HG03442 (cell line): ENCODE measurements around the gene ACTG2.

Experiments used
- ATAC-seq: cut with Tn5 transposase; IDR thresholded peaks from one replicate; pipeline ENCODE4 v1.9.1; 2021; ENCODE audit warnings: mild to moderate bottlenecking, moderate library complexity; ENCODE audit not compliant: unreplicated experiment

Gene ACTG2

DNA sequence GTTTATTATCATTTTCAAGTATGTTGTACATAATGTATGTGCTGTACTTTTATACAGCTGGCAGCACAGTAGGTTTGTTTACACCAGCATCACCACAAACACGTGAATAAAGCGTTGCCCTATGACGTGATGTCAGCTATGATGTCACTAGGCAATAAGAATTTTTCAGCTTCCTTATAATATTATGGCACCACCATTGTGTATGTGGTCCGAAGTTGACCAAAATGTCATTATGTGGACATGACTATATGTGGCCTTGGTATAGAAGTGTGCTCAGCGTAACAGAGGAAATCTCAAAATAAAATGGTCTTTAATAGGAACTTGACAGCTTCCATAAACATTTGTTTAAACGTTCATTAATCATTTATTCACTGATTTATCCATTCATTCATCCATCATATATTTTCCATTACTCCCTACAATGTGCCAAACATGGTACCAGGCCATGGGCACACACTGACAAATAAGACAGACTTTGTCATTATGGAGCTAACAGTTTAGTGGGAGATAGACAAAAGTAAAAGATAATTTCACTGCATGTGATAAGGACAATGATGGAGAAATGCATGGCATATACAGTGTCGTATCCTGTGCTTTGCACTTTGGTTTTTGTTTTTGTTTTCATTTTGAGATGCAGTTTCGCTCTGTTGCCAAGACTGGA, 18.9 kb downstream of the ACTG2 start:
- ATAC-seq = no peak

DNA sequence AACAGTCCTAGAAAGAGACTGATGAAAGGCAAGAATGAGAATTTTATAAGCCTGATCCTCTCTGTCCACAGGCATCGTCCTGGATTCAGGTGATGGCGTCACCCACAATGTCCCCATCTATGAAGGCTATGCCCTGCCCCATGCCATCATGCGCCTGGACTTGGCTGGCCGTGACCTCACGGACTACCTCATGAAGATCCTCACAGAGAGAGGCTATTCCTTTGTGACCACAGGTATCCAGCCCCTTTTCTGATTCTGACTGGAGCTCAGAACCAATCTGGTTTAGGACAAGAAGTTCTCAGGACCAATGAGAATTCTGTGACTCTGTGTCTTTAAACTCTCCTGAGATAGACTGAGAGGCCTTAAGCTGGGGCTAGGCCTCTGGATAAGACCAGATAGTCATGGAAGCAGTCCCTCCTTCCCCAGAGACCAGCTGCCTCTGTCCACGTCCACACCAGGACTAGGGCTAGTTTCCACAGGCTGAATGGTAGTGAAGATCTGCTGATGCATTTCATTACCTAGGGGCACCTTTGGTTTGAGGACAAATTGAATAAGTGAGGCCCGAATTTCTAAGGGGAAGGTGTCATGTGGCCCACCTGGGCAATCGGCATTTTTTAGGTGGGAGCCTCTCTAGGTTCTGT, 20.7 kb downstream of the ACTG2 start:
- no peak for ATAC-seq

DNA sequence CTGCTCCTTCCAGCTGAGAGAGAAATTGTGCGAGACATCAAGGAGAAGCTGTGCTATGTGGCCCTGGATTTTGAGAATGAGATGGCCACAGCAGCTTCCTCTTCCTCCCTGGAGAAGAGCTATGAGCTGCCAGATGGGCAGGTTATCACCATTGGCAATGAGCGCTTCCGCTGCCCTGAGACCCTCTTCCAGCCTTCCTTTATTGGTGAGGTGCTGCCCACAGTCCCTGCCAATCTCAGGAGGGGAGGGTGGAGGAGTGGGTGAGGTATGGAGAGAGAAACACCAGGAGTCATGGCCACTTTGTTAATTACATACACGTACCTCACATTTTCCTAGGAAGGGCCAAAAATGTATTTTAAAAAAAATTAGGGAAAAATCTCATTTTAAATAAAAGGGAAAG, 21.9 kb downstream of the ACTG2 start:
- no peak for ATAC-seq

DNA sequence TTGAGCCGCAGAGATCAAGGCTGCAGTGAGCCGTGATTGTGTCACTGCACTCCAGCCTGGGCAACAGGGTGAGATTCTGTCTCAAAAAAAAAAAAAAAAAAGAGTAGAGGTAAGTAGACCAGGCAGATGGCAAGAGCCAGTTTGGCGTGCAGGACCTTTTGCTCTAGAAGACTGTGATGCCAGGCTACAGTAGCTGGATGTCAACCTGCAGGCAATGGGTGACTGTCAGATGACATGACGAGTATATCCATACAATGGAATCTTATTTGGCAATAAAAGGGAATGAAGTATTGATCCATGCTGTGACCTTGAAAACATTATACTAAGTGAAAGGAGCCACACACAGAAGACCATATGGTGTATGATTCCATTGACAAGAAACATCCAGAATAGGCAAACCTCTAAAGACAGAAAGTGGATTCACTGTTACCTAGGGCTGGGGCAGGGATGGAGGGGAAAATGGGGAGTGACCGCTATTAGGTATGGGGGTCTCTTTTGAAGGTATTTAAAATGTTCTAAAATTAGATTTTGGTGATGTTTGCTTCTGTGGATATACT, 22.7 kb downstream of the ACTG2 start:
- ATAC-seq = no peak

DNA sequence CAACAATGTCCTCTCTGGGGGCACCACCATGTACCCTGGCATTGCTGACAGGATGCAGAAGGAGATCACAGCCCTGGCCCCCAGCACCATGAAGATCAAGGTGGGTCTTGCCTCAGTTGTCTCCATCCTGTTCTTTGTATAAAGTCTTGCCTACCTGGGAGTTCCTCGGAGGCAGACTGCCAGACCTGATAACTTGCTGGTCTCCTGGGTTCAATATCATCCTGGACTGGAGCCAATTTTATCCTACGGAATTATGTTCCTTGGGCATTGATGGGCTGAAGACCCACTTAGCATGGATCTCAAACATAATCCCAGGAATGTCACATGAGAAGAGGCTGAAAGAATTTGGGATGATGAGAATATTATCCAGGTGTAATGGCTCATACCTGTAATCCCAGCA, 23.9 kb downstream of the ACTG2 start:
- no peak for ATAC-seq

DNA sequence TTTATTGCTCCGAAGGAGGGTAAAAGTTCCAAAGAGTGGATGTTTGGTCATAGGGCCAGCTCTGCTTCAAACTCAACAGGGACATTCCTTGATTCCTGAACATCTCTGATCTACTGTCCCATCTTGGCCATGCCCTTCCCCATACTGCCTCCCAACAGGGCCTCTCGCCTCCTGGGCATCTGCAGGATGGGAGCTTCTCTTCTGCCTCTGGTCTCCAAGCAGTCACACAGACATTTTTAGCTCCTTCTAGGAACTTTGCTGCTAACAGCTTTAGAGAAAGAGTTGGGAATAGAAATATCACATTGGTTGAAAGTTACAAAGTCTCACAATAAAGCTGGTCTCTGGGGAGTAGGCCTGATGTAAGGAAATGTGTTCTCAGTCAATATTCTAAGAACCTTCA, 24.5 kb downstream of the ACTG2 start:
- no peak for ATAC-seq

DNA sequence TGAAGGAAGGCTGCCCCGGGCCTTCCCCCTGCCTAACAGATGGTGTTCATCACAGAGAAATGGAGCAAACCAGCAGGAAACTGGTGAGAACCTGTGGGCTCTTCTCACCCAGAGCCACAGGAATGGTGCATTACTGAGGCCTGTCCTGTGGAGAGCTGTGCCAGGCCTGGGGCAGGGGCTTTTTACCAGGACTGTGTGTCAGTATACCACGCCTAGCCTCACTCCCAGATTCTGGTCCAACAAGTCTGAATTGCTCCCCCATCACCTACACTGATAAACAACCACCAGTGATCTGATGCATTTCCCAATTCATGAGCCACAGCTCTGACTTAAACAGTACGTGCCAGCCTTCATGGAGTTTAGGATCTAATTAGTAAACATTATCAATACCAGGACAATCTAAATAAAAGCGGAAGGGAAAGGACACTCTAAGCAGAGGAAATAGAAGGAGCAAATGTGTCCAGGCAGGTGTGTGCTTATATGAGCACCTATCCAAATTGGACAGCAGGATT, 24.9 kb downstream of the ACTG2 start:
- ATAC-seq = no peak

DNA sequence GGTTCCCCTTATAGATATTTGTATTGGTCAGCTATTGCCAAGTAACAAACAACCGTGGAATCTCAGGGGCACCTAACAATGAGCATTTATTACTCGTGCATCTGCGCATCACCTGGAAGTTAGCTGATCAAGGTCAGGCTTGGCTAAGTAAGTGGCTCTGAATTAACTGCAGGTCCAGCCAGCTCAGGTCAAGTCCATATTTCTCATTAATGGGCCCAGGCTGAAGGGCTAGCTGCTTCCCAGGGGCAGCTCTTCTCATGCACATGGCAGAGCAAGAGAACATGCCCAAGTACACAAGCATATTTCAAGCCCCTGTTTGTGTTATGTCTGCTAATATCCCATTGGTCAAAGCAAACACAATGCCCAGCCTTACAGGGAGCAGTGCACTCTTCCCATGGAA, 26.0 kb downstream of the ACTG2 start:
- no peak for ATAC-seq

DNA sequence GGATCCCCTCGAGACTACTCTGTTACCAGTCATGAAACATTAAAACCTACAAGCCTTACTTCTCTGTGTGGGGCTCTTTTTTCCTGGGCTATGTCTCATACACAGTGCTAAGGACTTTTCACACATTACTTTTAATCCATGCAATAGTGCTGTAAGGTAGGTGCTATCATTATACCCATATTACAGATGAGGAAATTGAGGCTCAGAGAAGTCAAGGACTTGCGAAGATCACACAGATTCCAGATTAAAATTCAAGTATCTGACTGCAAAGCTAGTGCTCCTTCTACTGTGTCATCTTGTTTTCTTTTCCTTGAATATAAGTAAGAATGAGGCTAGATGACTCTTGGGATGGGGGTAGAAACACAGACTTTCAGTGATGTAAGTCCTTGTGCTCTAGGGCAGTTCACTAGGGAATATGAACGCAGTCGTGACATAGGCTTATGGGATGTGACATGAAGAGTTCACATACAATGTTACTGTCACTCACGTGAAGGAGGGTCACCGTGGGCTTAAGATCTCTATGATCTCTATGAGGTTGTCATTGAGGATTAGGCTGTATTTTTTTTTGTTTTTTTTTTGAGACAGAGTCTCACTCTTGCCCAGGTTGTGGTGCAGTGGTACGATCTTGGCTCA, 26.9 kb downstream of the ACTG2 start:
- ATAC-seq = no peak

DNA sequence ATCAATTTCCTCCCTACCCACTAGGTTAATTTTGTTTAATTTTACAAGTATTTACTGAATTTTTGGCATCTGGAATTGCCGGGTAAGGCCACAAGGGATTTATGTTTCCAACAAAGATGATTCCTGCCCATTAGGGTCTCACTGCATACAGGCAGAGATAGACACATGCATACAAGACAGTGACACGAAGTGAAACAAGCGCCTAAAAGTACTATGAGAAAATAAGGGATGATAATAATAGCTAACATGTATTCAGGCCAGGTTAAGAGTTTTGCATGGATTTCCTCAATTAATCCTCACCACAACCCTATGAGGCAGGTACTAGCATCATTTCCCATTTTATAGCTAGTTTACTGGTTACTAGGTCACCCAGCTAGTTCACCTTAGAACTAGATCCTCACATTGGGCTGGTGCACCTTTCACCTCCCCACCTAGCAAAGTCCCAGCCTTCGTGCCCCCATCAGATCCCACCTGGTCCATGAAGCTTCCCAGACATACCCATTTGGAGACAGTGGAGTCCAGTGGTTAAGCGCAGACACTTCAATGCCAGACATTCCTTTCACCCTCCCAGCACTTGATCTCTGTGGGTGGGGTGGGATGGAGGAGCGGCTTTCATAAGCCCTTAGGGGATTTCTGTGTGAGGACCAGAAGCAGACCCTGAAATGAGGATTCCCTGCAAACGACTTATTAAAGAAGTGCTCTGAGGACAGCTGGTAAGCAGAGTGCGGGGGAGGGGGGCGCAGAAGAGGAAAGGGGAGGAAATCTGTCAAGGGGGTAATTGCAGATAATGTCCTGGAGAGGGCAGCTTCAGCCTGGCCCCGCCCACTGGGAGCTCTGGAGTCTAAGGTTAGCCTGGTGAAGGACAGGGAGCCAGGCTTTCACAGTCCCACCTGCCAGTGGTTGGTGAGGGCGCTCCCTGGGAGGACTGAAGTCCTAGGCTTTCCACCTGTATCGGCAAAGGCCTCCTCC, 28.1 kb downstream of the ACTG2 start:
- ATAC-seq = no peak

DNA sequence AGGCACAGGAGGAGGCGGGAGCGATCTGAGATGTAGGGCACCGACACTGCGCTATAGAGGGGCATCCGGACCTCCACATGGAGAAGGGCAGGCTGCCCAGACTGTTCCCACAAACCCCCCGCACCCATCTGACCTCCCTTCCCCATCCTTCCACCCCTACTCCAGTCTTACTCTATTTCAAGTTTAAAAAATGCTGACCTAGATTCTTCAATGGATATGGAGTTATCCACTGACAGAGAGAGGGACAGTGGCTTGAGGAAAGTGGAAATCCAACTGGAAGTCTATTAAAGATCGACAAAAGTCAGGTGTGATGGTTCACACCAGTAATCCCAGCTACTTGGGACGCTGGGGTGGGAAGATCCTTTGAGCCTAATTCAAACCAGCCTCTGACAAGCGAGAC, 28.8 kb downstream of the ACTG2 start:
- ATAC-seq = no peak

DNA sequence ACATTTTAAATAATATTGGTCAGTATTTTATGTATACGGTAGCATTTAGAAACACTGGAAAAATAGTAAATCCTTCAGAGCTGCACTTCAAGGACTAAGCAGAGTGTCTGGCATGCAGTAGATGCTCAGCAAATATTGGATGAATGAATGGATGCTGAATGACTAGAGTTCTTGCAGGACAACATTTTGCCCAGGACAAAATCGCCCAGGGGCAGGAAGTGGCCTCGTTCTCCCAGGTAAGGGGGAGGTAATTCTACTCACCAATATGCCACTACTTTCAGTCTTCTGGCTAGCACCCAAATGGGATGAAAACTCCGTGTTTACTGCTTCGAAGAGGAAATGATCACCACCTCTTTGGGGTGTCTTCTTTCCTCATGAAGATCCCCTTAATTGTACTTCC, 29.9 kb downstream of the ACTG2 start:
- ATAC-seq = no peak

DNA sequence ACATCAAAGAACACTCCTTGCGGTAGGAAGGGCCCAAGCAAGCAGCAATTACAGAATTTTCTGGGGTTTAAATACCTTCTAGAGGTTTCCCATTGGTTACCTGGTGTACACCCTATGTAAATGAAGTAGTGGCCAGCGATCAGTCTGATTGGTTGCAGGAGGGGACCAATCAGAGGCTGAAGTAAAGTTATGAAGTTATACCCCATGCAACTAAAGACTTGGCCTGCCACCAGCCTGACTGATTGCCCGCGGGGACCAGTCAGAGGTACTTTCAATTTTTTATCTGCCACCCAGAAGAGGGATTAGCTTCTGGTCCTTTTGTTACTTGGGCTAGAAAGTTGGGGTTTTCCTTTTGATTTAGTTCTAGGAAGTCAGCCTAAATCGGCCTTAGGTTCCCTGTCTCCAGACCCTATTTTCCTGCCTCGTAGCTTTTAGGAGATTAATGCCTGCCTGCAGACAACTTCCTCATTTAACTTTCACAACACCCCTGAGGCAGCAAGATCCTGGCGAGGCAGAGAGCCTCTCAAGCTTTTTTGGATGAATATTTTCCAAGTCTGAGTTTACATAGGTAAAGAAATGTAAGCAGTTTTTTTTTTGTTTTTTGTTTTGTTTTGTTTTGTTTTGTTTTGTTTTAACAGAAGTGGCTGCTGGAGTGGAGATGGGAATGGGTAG, 32.4 kb downstream of the ACTG2 start:
- no peak for ATAC-seq

DNA sequence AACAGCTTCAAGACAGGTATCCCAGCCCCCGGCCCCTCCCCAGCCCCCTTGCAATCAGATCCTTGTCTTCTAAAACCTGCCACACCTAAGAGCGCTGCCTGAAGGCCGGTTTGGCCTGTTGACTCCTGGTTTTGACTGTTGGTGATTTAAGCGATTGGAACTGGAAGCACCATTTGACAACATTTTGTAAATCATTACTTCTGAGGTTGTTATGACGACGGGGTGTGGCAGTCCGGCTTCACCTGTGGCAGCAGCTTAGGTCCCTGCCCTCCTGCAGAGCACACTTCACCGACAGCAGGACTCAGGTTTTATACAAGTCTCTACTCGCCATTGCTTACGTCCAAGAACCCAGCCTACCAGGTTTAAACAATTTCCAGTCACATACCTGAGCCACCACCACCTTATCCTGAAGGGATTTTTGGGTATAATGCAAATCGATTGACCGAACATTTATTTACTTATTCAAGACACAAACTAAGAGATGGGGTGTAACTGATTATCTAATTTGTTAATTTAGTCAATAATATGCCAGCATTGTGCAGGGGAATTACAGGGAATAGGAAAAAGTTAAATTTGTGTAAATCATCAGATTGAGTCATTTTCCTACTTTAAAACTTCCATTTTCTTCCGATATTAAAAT, 33.2 kb downstream of the ACTG2 start:
- ATAC-seq = no peak

DNA sequence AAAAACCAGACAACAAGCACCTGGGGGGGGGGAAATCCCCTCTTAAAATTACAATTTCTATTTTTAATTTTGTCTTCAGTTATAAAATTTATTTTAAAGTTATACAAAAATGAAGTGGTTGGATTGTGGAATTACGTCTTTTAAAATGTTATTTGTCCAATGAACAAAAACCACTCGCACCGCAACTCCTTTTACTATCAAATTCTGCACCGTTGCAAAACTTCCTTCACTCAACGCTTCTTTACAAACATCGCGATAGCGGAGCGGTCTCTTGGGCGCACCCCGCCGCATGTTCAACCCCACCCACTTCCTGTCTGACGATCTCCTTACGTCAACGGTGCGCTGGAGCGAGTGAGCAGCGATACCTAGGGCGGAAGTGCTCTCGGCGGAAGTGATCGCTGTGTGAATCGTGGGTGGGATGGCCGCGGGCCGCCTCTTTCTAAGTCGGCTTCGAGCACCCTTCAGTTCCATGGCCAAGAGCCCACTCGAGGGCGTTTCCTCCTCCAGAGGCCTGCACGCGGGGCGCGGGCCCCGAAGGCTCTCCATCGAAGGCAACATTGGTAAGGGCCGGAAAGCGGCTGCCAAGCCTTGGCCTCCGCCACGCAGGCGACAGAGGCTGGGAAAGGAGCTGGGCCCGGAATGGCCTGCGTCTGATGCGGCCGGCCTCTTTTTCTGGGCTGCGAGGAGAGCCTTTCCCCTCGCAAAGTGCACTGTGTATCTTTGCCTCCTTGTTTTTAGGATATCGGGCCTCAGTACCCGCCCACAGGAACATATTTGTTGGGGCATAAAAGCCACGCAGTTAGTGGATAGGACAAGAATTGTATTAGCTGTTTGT, 33.9 kb downstream of the ACTG2 start, which contains the start of gene DGUOK:
Gene DGUOK, plus strand, starts transcription at position 388 of the 835 bp plus-strand sequence. Its CDS starts 31 bp downstream, at position 419.
- peak; percentile 99 for ATAC-seq

DNA sequence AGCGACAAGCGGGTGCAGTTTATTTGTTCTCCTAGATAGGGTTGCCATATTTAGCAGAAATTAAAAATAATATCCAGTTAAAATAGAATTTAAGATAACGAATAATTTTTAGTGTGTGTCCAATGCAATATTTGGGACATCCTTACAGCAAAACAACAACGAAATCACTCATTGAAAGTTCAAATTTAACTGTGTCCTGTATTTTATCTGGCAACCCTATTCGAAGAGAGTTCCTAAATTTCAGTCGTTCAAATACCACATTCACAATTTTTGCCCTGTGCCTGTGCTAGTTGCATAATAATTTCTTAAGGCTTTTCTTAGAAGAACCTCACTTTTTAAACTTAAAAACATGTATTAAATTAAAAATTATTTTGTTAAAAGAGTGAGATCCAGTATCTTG, 34.5 kb downstream of the ACTG2 start:
- no peak for ATAC-seq

DNA sequence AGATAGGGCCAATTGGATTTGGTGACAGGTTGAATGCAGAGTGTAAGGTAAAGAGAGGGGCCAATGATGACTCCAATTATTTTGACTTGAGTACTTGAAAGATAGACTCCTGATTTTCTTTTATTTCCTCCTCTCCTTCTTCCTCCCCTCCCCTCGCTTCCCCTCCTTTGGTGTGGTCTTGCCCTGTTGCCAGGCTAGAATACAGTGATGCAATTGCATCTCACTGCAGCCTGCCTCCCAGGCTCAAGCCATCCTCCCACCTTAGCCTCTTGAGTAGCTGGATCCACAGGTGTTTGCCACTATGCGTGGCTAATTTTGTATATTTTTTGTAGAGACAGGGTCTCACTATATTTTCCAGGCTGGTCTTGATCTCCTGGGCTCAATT, 36.1 kb downstream of the ACTG2 start:
- ATAC-seq = no peak

DNA sequence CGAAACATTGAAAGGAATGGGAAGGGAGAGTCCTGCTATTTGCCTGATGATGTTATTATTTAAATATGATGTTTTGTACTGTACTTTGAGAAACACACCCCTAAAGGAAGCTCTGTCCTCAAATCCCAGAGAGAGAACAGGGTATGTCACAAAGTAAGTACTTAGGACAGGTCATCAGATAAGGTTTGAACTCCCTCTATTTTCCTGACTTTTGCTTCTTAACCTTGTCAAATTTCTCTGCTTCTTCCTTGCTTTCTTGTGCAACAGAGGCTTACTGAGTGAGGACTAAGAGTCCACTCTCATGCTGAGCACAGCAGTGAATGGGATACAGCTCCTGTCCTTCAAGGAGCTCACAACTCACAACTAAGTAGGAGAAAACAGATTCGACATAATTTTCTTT, 37.6 kb downstream of the ACTG2 start:
- no peak for ATAC-seq
